Stimulated activated CD4-positive, alpha-beta T cell treated with anti-CD3 and anti-CD28 coated beads, Interleukin-12 subunit alpha, Interleukin-12 subunit beta, amount 100 ng/mL, for 24 hours (primary cell): ENCODE measurements around the gene RAMAC.
"Not testable (repeated sequence)": the region's sequence is repeated elsewhere in the genome, so short reads cannot be mapped to it uniquely, and the experiment has no call there.

ENCODE experiments used
- DNase-seq, 2 experiments: peaks; one replicate each; pipeline ENCODE4 v3.0.0-alpha.2; 2020; ENCODE audit warnings: low read depth in 2 of 2

Gene RAMAC

GRCh38 chr15:82968066-82968465 lies 17.9 kb upstream of the RAMAC start:
- no peak for DNase-seq

GRCh38 chr15:82969353-82969752 lies 16.7 kb upstream of the RAMAC start:
- no peak for DNase-seq

GRCh38 chr15:82970078-82970686 lies 15.8 kb upstream of the RAMAC start:
- no peak for DNase-seq

GRCh38 chr15:82970696-82971095 lies 15.3 kb upstream of the RAMAC start:
- no peak for DNase-seq

GRCh38 chr15:82971218-82971984 lies 14.6 kb upstream of the RAMAC start:
- no peak for DNase-seq

- no peak for DNase-seq
Observed at GRCh38 chr15:82972990-82973389, 13.0 kb upstream of the RAMAC start.

GRCh38 chr15:82977076-82977475 lies 8.9 kb upstream of the RAMAC start:
- DNase-seq = no peak

GRCh38 chr15:82978438-82978837 lies 7.6 kb upstream of the RAMAC start:
- DNase-seq = no peak

- DNase-seq = no peak
Observed at GRCh38 chr15:82979726-82980125, 6.3 kb upstream of the RAMAC start.

GRCh38 chr15:82980981-82981380 lies 5.0 kb upstream of the RAMAC start:
- no peak for DNase-seq

- DNase-seq = no peak
Observed at GRCh38 chr15:82986442-82986780, 401 bp downstream of the RAMAC start.

- no peak for DNase-seq
Observed at GRCh38 chr15:82992436-82992998, 6.5 kb downstream of the RAMAC start.

- DNase-seq = no peak
Observed at GRCh38 chr15:82993144-82993543, 7.1 kb downstream of the RAMAC start.

GRCh38 chr15:82995076-82995475 lies 9.1 kb downstream of the RAMAC start:
- DNase-seq = no peak

GRCh38 chr15:82995938-82996337 lies 9.9 kb downstream of the RAMAC start:
- no peak for DNase-seq

- no peak for DNase-seq
Observed at GRCh38 chr15:82999426-82999825, 13.4 kb downstream of the RAMAC start.

GRCh38 chr15:82999905-83000671 lies 14.1 kb downstream of the RAMAC start:
- DNase-seq = no peak

- not testable (repeated sequence) for DNase-seq
Observed at GRCh38 chr15:83000672-83001031, 14.6 kb downstream of the RAMAC start.

- DNase-seq = peak; percentile 57 to 74
Observed at GRCh38 chr15:83010709-83011270, 24.8 kb downstream of the RAMAC start.

GRCh38 chr15:83011271-83012075 lies 25.5 kb downstream of the RAMAC start, which contains the start of gene C15orf40:
C15orf40 (minus strand) TSS chr15:83011639; CDS start chr15:83011607, 32 bp downstream.
- DNase-seq = peak; percentile 69 to 79

GRCh38 chr15:83012076-83012426 lies 26.0 kb downstream of the RAMAC start:
- no peak for DNase-seq
